ENCODE results near the gene NDFIP2.

DNA sequence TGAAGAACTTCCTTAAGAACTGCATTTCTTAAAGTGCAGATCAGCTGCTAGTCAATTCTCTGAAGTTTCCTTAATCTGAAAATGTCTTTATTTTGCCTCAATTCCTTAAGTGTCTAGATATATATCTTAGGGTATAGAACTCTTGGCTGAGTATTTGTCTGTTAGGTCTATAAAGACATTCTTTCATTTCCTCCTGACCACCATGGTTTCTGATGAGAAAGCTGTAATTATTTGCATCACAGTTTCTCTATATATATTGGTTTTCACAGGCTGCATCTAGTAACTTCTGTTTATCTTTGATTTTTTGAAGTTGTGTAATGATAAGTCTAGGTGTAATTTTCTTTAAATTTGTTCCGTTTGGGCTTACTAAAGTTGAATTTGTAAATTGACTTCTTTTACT is 15.2 kb downstream of the NDFIP2 start:
- TF ChIP-seq, protein P1, sequence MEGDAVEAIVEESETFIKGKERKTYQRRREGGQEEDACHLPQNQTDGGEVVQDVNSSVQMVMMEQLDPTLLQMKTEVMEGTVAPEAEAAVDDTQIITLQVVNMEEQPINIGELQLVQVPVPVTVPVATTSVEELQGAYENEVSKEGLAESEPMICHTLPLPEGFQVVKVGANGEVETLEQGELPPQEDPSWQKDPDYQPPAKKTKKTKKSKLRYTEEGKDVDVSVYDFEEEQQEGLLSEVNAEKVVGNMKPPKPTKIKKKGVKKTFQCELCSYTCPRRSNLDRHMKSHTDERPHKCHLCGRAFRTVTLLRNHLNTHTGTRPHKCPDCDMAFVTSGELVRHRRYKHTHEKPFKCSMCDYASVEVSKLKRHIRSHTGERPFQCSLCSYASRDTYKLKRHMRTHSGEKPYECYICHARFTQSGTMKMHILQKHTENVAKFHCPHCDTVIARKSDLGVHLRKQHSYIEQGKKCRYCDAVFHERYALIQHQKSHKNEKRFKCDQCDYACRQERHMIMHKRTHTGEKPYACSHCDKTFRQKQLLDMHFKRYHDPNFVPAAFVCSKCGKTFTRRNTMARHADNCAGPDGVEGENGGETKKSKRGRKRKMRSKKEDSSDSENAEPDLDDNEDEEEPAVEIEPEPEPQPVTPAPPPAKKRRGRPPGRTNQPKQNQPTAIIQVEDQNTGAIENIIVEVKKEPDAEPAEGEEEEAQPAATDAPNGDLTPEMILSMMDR (IDR thresholded peaks at IDR 0.05): no peak
- no peak for TF ChIP-seq ZBTB33 (IDR thresholded peaks at IDR 0.05; ENCODE audit: borderline replicate concordance, low read depth)
- TF ChIP-seq POLR2AphosphoS5 (IDR thresholded peaks at IDR 0.05; ENCODE audit: low read depth, low read length): no peak
- no peak for TF ChIP-seq RFX5 (IDR thresholded peaks at IDR 0.05; ENCODE audit: low read length)
